ENCODE measurements around the gene MAP2K7. TPM values are rescaled to one million over a fixed set of nuclear protein-coding genes. Genes with fewer than 3 reads are reported as not detected.
"Not testable (repeated sequence)": the region's sequence is repeated elsewhere in the genome, so short reads cannot be mapped to it uniquely, and the experiment has no call there.

MAP2K7 gene
- total RNA-seq, 1 donor from 2014 or later, result 20.8 TPM

GRCh38 chr19:7928741-7929701 is 25.3 kb downstream of the MAP2K7 start:
- ATAC-seq (no peak), DNase-seq (ENCODE audit: low spot score) (peak; percentile 52)

DNA sequence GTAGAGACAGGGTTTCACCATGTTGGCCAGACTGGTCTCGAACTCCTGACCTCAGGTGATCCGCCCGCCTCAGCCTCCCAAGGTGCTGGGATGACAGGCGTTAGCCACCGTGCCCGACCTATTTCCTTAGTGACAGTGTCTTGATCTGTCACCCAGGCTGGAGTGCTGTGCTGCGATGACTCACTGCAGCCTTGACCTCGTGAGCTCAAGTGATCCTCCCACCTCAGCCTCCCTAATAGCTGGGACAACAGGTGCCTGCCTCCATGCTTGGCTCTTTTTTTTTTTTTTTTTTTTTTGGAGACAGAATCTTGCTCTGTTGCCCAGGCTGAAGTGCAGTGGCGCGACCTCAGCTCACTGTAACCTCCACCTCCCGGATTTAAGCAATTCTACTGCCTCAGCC is 26.4 kb downstream of the MAP2K7 start:
- not testable (repeated sequence) for ATAC-seq; DNase-seq (ENCODE audit: low spot score)

DNA sequence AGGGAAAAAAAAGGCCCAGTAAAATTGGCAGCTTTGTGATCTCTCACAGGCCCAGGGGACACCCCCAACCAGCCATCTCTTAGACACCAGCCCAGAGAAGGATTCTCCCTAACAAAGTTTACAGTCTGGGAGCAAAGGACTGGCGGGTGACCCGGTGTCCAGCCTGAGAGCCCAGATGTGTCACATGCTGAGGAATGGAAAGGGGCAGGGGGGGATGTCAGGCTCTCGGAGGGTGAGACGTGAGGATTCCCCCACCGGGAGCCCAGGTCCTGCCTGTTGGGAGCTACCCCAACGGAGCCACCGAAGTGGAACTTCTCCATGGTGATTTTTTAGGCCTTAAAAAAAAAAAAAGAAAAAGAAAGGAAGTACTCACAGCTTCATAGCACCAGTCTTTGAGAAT is 27.1 kb downstream of the MAP2K7 start:
- no peak for ATAC-seq
- DNase-seq (ENCODE audit: low spot score), result no peak

DNA sequence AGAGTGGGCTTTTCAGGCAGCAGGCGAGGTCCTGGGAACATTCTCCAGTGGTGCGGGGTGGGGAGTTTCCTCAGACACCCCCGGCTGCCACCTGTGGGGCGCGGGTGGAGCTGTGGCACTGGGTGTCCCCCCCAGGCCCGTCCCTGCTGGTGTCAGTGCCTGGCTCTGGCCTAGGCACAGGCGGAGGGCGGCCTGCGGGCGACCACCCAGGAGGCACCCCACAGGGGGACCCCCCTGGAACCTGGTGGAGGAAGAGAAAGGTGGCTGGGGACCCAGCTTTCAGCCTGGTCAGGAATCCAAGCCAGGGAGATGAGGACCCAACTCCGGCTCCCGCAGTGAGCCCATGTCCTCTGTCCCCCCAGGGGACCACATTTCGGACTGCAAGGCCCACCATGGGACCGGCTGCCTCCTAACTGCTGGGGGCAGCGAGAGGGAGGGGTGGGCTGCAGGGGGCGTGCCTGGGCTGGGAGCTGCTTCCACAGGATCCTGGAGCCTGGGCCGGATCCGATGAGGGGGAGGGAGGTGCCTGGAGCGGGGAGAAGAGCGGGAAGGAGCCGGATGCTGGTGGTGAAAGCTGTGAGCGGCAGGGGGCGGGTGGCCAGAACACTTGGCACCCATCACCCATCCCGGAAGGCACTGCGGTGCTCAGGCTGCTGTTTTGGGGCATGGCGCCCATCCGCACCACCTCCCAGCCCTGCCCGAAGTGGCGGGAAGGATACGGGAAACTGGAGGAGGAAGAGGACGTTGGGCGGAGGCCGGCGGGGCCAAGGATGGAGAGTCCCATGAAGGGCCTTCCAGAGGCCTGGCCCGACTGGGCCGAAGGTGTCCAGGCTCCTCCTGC is 27.8 kb downstream of the MAP2K7 start:
- DNase-seq (ENCODE audit: low spot score) (peak; percentile 45), ATAC-seq (no peak)

- no peak for ATAC-seq
- DNase-seq (ENCODE audit: low spot score), result no peak
Observed at GRCh38 chr19:7932276-7932929, 28.7 kb downstream of the MAP2K7 start.

DNA sequence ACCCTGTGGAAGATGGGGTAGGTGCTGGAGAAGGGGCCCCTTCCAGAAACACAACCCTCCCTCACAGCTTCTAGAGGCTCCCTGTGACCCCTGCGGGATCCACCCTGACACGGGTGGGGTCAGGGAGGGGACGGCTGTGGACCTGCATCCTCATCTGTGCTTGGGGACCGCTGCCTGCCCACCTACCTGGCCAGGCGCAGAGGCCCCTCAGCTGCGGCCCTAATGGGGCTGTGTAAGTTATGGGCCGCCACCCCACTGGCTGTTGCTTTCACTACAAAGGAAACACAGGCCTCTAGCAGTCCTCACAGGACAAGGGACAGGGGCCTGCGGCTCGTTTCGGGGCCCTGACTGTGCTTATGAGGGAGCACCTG is 29.2 kb downstream of the MAP2K7 start:
- ATAC-seq, result no peak

GRCh38 chr19:7933411-7933810 is 29.7 kb downstream of the MAP2K7 start:
- DNase-seq (ENCODE audit: low spot score) (no peak), ATAC-seq (no peak)

More for the DNA sequence above, 29.2 kb downstream of the MAP2K7 start:
- no peak for DNase-seq (ENCODE audit: low spot score)

DNA sequence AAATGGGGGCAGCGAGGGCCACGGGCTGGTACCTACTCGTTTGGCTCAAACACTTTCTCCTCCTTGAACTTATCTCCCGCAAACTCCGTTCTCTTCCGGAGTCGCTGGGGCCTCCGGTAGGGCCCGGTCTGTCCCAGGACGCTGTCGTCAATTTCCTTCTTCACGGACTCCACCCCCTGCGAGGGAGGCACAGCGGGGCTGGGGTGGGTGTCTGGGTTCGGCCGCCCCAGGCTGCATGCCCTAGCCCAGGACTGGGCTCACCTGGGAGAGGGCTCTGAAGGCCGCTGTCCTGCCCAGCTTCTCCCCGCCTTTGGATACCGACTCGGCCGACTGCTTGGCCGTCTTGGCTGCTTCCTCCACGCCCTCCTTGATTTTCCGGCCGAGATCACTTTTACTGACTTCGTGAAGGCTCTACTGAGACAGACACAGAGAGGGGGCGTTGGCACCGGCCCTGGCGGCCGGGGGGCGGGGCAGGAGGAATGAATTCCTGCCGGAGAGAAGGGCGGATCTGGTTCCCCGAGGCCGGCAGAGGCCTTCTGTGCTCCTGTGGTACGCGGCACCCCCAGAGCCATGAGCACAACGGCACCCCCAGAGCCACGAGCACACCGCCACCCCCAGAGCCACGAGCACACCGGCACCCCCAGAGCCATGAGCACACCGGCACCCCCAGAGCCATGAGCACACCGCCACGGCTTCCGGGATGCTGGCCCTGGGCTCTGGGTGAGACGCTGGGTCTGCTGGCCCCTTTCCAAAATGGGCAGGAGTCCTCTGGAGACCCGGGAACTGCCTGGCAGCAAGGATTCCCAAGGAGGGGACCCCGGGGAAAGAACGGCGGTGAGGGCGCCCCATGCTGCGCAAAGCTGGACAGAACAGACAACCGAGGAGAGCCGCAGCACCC is 30.4 kb downstream of the MAP2K7 start:
- DNase-seq (ENCODE audit: low spot score) (no peak), ATAC-seq (no peak)

- DNase-seq (ENCODE audit: low spot score), result peak; percentile 75
- peak; percentile 87 for ATAC-seq
Observed at GRCh38 chr19:7934766-7935165, 31.1 kb downstream of the MAP2K7 start.

- DNase-seq (ENCODE audit: low spot score), result no peak
- ATAC-seq, result no peak
Observed at GRCh38 chr19:7940841-7941240, 37.2 kb downstream of the MAP2K7 start.

DNA sequence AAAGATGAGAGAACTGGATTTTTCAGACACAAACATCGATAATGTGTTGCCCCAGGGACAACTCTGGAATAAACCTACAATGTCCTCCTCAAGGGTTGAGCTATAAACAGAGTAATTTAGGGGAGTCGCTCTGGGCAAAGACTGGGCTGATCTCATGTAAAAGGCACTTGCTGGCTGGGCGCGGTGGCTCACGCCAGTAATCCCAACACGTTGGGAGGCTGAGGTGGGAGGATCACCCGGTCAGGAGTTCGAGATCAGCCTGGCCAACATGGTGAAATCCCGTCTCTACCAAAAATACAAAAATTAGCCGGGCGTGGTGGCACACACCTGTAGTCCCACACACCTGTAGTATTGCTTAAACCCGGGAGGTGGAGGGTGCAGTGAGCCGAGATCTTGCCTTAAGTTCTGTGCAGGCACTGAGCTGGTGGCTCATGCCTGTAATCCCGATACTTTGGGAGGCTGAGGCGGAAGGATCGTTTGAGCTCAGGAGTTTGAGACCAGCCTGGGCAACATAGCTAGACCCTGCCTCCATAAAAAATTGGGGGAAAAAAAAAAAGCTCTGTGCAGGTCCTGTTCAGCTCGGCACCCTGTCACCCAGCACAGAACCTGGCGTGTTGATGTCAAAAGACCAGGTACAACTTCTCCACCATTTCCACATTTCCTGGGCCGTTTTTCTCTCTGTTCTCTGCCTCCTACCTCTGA is 38.4 kb downstream of the MAP2K7 start:
- DNase-seq (ENCODE audit: low spot score) (no peak), ATAC-seq (no peak)

DNA sequence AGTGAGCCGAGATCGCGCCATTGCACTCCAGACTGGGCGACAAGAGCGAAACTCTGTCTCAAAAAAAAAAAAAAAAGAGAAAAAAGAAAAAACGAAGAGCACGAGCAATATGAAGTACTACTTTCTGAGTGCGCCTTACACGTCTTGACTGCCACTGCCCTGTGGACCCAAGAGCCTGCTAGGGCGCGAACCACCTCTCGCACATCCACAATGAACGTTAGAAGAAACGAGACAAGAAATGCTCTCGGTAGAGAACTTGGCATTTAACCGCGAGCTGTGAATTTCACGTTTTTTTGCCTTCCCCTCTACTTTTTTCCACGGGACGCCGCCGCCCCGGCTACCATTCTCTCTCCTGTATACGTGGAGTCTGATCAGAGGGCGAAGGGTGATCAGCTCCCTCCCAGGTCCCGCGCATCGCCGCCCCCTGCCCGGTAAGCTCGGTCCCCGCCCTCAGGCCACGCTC is 39.3 kb downstream of the MAP2K7 start:
- peak; percentile 48 for ATAC-seq
- DNase-seq (ENCODE audit: low spot score), result no peak

DNA sequence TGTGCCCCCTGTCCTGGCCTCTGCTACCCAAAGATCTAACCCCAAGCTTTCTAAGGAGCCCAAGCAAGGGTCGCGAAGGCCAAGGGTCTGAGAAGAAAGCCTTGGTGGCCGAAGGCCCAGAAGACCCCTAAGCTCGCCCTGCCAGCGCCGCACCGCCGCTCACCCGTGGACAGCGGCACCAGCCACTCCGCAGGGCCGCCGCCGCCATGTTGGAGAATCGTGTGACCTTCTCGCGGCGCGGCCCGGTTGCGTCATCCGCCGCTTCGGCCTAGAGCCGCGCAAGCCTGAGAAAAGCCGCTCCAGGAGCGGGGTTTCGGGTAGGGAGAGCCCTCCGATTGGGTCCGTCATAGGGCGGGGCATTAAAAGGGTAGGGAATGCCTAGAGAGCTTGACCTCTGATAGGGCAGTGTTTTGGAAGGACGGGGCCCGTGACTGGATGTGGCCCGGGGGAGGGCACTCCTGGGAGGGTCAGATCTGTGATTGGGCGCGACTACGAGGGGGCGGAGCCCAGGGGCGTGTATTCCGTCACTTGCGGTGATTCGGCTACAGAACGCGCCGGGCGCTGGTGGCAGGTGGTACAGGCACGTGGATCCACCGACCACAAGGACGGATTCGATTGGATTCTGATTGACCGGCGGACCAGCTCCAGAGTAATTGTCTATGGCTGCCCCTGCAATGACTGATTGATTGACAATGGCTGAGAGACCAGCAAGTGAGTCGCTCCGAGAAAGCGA is 39.9 kb downstream of the MAP2K7 start, which contains the start of gene TIMM44:
TSS of gene TIMM44 (minus strand) at position 223 of the 733 bp plus-strand sequence. CDS start at position 208, 15 bp downstream.
- ATAC-seq, result peak; percentile 94
- DNase-seq (ENCODE audit: low spot score), result peak; percentile 100

DNA sequence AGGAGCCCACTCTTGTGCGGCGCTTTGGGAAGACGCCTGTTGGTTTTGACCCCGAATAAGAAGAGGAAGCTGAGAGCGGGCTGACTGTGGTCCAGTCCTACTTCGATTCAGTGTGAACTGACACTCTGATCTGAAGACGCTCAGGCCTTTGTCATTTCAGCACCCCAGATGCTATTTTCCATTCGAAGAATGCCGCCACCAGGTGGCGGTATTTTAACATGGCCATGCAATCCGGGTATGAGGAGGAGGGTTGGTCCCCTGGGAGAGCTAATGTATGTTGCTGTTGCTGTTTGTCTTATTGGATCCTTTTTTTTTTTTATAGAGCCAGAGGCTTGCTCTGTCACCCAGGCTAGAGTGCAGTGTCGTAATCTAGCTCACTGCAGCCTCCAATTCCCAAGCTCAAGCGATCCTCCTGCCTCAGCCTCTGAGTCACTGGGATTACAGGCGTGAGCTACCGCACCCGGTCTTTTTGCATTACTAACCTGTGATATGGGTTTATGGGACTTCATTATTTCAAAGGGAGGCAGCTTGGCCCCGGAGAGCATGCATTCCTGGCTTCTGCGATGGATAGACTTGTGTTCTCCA is 40.6 kb downstream of the MAP2K7 start:
- ATAC-seq (peak; percentile 74), DNase-seq (ENCODE audit: low spot score) (peak; percentile 84)

- no peak for ATAC-seq
- DNase-seq (ENCODE audit: low spot score), result no peak
Observed at GRCh38 chr19:7947939-7948338, 44.3 kb downstream of the MAP2K7 start.

- ATAC-seq (no peak), DNase-seq (ENCODE audit: low spot score) (no peak)
Observed at GRCh38 chr19:7953060-7953459, 49.4 kb downstream of the MAP2K7 start.

DNA sequence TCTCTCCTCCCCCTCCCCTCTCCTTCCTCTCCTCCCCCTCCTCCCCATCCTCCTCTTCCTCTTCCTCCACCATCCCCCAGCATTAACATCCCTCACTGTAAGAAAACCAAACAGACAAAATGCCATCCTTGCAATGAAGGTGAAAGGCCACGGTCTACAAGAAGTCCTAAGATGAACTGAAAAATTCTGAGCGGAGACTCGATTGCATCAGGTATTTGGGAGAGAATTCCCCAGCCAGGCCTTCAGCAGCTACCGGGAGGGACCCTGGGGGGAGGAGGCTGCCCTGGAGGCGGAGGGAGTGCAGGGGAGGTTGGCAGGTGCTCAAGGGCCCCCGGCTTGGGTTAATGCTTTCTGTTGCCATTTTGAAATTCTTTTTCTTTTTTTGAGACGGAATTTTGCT is 49.9 kb downstream of the MAP2K7 start:
- DNase-seq (ENCODE audit: low spot score) (no peak), ATAC-seq (no peak)

DNA sequence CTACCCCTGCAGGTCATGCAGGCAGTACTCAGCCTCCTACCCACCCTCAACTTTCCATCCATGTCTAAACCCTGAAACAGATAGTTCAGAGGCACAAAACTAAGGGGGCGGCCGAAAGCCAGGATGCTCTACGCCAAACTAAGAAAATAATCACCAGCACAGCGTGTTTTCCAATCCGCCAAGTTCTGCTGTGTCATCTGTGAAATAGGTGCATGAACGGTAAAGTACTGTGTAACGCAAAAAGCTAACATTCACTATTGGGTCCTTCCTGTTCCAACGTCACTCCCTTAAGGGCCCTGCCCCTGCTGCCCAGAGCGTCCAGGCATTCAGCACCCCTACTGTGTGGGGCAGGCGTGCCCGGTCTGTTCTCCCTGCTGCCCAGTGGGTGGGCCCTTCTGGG is 52.0 kb downstream of the MAP2K7 start:
- no peak for ATAC-seq
- no peak for DNase-seq (ENCODE audit: low spot score)
